DMS53 (cell line): Measurements from ENCODE around the gene WDR37.
"Not testable (repeated sequence)": the region's sequence is repeated elsewhere in the genome, so short reads cannot be mapped to it uniquely, and the experiment has no call there.

Experiments used
- DNase-seq: peaks from one replicate; lab custom pipeline; 2025; lab: John Stamatoyannopoulos, UW

WDR37 gene

GRCh38 chr10:1104971-1105370 is 48.8 kb downstream of the WDR37 start:
- no peak for DNase-seq

DNA sequence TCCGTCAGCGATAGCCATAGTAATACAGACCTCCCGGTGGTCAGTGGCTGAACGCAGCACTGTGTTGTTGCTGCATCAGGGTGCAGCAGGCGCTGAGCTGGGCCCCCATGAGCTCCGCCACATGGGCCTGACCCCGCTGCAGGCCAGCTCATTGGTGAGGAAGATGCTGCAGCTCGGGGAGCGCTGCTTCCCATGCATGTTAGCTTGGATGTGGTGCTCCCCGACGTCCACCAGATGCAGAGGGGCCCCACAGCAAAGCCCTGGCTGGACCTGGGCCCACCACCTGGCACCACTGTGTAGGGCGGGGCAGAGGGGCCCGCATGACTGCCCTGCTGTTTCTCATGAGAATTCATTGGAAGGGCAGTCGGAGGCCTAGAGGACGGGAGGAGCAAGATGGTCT is 50.8 kb downstream of the WDR37 start:
- DNase-seq = no peak

DNA sequence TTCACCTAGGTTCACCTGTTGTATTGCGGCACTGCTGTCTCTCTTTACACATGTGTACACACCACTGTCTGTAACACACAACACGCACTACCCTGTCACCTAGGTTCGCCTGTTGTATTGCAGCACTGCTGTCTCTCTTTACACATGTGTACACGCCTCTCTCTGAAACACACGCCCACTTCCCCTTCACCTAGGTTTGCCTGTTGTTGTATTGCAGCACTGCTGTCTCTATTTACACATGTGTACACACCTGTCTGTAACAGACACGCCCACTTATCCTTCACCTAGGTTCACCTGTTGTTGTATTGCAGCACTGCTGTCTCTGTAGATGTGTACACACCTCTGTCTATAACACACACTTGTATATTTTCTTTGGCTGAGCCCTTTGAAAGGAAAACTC is 51.5 kb downstream of the WDR37 start:
- DNase-seq = peak; percentile 90

DNA sequence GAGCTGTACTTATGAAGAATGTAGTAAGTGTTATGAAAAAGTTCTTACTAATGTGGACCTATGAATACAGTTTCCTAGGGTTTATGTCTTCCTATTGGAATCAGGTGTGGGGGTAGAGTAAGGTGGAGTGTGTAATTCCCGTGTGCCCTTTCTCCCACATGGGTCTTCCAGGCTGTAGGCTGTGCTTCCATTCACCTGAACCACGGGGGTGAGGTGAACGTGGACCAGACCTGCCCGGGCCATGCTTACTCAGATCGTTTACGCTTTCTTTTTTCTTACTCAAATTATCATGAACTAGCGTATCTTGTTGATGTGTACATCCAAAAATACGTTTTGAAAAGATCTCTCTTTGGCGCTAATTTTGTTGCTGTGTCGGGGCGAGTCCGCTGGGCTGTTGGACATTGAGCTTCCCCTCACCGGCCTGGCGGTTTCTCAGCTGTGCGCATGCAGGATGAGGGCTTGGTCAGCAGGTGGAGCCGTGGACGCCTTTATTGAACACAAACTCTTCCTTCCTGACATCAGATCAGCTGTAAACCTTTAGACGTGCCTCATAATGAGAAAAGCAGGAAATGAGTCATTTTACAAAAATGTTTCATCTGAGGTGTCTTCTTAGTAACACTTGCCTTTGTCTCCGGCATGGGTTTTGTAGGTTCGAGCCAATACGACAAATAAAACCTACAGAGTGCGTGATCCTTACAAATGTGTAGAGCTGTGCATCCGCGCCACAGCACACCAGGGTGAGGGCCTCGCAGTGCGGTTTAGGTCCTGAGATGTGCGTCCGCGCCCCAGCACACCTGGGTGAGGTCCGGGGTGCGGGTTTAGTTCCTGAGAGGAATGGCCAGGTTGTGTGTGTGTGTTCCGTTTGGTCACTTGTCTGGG is 53.8 kb downstream of the WDR37 start:
- peak; percentile 90 for DNase-seq

GRCh38 chr10:1110674-1111119 is 54.5 kb downstream of the WDR37 start:
- DNase-seq = no peak

DNA sequence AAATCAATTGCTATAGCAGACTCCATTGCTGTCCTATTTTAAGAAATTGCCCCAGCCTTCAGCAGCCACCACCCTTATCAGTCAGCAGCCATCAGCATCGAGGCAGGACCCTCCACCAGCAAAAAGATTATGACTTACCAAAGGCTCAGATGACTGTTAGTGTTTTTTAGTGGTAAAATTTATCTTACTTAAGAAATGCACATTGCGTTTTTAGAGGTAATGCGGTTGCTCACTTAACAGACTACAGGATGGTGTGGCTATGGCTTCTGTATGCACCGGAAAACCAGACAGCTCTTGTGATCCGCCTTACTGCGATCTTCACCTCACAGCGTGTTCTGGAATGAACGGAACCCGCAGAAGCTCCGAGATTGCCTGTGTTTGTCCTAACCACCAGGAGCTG is 58.1 kb downstream of the WDR37 start:
- DNase-seq = no peak

DNA sequence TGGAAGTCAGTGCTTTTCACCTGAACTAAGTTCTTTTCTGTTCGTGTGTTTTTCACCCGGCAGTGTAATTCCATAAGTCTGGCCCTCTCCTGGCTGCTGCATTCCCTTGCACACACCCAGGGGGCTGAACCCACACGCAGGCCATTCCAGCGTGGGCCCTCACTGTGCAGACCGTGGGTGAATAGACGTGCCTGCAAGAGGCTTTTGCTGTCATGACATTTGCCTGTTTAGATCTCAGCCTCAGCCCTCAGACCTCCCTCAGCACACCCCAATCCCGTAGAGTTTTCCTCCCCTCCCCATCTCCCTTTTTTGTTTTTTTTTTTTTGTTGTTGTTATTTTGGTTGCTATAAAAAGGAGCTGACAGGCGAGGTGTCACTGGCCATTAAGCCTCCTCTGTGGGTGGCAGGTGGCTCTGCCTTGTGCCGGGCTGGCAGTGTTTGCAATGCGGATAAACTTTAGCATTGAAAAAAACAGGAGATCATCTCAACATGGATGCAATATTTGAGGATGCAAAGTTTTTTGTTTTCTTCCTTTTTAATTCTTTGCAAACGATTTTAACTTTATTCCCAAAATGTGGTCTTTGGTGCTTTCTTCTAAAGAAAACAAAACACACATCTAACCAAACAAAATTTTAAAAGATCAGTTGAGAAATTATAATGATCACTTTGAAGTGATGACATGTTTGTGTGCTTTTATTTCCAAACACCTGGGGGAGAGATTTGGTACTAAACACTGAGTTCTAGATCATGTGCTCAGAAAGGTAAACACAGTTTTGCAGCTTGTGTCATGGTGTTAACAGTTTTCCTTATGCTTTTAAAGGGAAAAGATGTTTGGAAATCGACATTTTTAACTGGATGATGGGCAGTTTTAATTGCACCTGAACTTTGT is 58.8 kb downstream of the WDR37 start:
- DNase-seq = no peak

- DNase-seq = no peak
Measured at GRCh38 chr10:1115607-1115955, 59.4 kb downstream of the WDR37 start.

- DNase-seq = no peak
Measured at GRCh38 chr10:1116051-1116450, 59.9 kb downstream of the WDR37 start.

DNA sequence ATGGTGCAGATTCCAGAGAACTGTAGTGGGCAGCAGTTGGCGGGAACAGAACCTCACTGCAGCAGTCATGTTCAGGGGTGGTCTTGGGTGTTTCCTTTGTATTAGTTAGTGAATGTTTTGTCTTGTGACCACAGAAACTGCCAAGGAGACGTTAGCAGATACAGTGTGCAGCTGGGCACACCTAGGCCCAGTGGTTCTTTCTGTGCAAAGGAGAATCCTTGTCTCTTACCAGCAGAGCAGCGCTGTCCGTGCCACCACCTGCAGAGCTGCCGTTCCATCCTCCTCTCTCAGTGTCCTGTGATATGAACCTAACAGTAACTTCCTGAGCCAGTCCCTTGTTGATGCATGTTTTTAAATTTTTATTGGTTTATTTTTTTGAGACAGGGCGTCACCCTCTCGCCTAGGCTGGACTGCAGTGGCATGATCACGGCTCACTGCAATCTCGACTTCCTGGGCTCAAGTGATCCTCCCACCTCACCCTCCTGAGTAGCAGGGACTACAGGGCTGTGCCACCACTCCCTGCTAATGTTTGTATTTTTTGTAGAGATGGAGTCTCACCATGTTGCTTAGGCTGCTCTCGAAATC is 60.6 kb downstream of the WDR37 start:
- no peak for DNase-seq

DNA sequence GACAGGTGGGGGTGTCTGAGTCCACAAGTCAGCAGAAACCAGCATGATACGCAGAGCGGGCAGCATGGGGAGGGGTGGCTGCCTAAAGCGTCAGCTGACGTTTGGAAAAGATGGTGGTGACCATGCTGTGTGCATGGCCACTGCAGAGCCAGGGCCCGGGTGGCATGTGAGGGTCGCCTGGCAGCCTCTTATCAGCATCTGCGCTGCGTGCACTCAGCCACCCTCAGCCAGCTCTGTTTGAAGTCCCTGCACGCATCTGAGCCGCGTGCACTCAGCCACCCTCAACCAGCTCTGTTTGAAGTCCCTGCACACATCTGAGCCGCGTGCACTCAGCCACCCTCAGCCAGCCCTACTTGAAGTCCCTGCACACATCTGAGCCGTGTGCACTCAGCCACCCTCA is 61.5 kb downstream of the WDR37 start:
- DNase-seq = no peak

DNA sequence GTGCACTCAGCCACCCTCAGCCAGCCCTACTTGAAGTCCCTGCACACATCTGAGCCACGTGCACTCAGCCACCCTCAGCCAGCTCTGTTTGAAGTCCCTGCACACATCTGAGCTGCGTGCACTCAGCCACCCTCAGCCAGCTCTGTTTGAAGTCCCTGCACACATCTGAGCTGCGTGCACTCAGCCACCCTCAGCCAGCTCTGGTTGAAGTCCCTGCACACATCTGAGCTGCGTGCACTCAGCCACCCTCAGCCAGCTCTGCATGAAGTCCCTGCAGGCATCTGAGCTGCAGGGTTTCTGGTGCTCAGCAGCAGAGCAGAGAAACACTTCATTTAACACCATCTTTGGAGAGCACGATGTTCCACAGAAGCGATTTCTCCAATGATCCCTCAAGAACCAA is 62.1 kb downstream of the WDR37 start:
- DNase-seq = not testable (repeated sequence)

- DNase-seq = no peak
Measured at GRCh38 chr10:1119027-1119426, 62.8 kb downstream of the WDR37 start.

GRCh38 chr10:1119501-1119900 is 63.3 kb downstream of the WDR37 start:
- no peak for DNase-seq

DNA sequence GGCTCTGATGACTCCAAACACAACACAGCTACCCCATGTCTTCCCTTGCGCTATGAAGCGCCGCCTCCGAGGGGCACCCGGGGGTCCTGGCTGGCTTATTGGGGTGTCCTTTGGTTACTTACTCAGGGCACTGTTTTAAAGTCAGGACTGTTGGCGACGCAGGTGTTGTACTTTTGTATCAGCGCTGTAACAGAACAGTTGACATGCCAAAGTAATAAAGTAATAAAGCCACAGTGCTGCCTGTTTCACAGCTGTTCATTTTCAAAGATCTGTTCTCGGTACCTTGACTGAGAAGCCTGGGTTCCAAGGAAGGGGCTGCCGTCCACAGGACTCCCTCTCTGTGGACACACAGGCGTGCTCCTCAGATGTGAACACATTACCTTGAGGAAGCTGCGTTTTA is 64.1 kb downstream of the WDR37 start:
- DNase-seq = no peak

- DNase-seq = no peak
Measured at GRCh38 chr10:1120801-1121211, 64.6 kb downstream of the WDR37 start.

- no peak for DNase-seq
Measured at GRCh38 chr10:1121271-1121970, 65.2 kb downstream of the WDR37 start.

GRCh38 chr10:1122349-1122748 is 66.2 kb downstream of the WDR37 start:
- DNase-seq = no peak

DNA sequence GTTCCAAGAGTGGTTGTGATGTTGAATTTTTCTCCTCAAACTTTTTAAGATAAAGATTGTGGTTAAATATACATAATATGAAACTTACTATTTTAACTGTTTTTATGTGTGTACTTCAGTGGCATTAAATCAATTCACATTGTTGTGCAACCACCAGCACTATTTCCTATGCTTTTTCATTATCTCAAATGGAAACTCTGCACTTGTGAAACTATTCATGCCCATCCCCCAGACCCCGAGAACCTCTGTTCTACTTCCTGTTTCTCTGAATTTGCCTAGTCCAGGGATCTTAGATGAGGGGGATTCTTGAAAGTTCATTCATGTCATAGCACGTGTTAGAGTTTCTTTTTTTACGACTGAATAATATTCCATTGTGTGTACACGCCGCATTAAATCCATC is 67.0 kb downstream of the WDR37 start:
- DNase-seq = no peak

GRCh38 chr10:1123972-1124371 is 67.8 kb downstream of the WDR37 start:
- DNase-seq = no peak

DNA sequence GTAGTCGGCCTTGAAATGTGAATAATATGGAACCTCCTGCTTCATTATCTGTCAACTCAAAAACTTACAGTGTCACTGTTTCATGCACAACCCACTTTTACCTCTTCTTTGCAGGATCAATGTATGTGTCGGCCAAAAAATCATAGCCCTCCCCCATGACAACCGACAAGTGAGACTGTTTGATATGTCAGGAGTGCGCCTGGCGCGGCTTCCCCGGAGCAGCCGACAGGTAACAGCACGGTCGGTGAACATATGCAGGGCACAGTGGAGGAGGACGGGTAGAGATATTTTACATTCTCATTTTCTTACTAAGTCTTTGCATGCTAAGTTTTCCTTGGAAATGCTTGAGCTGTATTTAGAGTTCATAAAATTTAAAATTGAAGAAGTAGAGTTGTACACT is 68.6 kb downstream of the WDR37 start:
- no peak for DNase-seq

- DNase-seq = no peak
Measured at GRCh38 chr10:1126461-1126860, 70.3 kb downstream of the WDR37 start.
